ENCODE data around the gene LIMS2. TPM values are rescaled to one million over a fixed set of nuclear protein-coding genes. Genes with fewer than 3 reads are reported as not detected.

Gene LIMS2
- polyA plus RNA-seq, 1 donor (not counting 4 experiments of a cell fraction or from before 2014, with no cell fraction given): not detected

DNA sequence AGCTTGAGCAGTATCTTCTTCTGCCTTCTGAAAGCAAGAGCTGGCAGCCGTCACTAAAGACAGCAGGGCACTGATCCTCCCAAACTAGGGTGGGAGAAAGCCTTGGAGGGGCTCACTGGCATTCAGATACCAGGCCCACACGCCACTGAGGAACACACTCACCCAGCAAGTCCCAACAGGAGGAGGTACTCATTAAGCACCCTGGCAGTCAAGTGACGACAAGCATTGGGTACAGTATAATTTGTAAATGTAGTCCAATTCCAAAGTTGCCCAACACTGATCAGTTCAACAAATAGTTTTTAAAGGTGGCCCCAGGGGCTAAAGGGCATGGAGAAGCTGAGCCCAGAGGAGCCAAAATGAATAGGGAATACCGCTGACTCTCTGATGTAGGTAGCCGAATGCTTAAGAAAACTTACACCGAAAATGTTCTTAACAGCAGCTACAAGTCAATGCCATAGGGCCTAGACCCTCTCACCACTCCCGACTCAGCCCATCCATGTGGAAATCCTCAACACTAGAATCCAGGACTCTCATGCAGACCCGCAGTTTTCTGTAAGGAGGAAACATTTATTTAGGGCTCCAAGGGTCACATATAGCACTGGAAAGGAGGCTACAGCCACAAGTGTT is 9.9 kb downstream of the LIMS2 start:
- no peaks in the 10 kb centered on the region for H3K36me3 ChIP-seq (ENCODE audit: control insufficient read depth in 2 of 2, extremely low read depth in 1 of 2, insufficient read depth in 2 of 2, low read length in 2 of 2)
- no peaks in the 10 kb centered on the region for H3K9me1 ChIP-seq (ENCODE audit: control insufficient read depth, extremely low read depth, insufficient read depth, low read length)
- TF ChIP-seq, protein P1, sequence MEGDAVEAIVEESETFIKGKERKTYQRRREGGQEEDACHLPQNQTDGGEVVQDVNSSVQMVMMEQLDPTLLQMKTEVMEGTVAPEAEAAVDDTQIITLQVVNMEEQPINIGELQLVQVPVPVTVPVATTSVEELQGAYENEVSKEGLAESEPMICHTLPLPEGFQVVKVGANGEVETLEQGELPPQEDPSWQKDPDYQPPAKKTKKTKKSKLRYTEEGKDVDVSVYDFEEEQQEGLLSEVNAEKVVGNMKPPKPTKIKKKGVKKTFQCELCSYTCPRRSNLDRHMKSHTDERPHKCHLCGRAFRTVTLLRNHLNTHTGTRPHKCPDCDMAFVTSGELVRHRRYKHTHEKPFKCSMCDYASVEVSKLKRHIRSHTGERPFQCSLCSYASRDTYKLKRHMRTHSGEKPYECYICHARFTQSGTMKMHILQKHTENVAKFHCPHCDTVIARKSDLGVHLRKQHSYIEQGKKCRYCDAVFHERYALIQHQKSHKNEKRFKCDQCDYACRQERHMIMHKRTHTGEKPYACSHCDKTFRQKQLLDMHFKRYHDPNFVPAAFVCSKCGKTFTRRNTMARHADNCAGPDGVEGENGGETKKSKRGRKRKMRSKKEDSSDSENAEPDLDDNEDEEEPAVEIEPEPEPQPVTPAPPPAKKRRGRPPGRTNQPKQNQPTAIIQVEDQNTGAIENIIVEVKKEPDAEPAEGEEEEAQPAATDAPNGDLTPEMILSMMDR (optimal IDR thresholded peaks at IDR 0.05 in 1 of 3, IDR thresholded peaks at IDR 0.05 in 1 of 3, conservative IDR thresholded peaks at IDR 0.05 in 1 of 3; ENCODE audit: extremely low read depth in 1 of 3, insufficient read depth in 2 of 3, low read length in 3 of 3): no peak
- TF ChIP-seq EZH2 (IDR thresholded peaks at IDR 0.05; ENCODE audit: low read length): no peak
- no peaks in the 10 kb centered on the region for H3K9me3 ChIP-seq (ENCODE audit: control insufficient read depth, low read depth, low read length)
- peaks cover 38% of the 10 kb centered on the region for H3K27me3 ChIP-seq (ENCODE audit: control insufficient read depth, extremely low read depth, insufficient read depth, low read length)
- H3K9ac ChIP-seq (ENCODE audit: control insufficient read depth, extremely low read depth, insufficient read depth, low read length): no peak overlapping the region
- H3K27ac ChIP-seq (ENCODE audit: control insufficient read depth, insufficient read depth, low read length): no peak overlapping the region
- no peak for DNase-seq (ENCODE audit: low read depth, low spot score)
- FAIRE-seq: no peak
- no peak overlapping the region for H3K4me3 ChIP-seq (ENCODE audit: control insufficient read depth in 2 of 3, extremely low read depth in 1 of 3, insufficient read depth in 2 of 3, low read depth in 1 of 3, low read length in 3 of 3)
- dilution Hi-C loops (cut with MboI; ENCODE audit: extremely low pct_ligation_motif_present, low sequenced_read_pairs): no loop called here
- H4K20me1 ChIP-seq (ENCODE audit: control insufficient read depth, extremely low read depth, insufficient read depth, low read length): no peaks in the 10 kb centered on the region
- H3K79me2 ChIP-seq (ENCODE audit: control insufficient read depth, insufficient read depth, low read length): no peaks in the 10 kb centered on the region
- no peak overlapping the region for H3K4me2 ChIP-seq (ENCODE audit: control insufficient read depth, extremely low read depth, insufficient read depth, low read depth, low read length)
- peaks cover 3% of the 10 kb centered on the region for H3K4me1 ChIP-seq (ENCODE audit: control insufficient read depth, extremely low read depth, insufficient read depth, low read length)
- no peak overlapping the region for H2AFZ ChIP-seq (ENCODE audit: control insufficient read depth, low read length)

DNA sequence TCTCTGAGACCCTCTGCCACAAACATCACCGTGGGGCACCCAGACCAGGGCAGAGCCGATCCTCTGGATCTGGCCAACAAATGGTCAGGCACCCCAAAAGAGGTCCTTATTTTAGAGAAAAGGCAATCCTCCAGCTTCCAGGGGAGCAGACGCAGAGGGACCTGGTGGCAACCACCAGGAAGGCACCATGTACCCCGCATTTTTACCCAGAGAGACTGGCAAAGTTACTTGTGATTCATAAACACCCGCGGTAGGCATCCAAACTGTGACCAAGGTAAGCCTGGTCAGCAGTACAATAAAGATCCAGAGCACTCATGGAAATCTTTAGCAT is 10.5 kb downstream of the LIMS2 start:
- Histone ChIP-seq H3K27me3 (ENCODE audit: control insufficient read depth, extremely low read depth, insufficient read depth, low read length) (peaks cover 38% of the 10 kb centered on the region), H3K36me3 (ENCODE audit: control insufficient read depth in 2 of 2, extremely low read depth in 1 of 2, insufficient read depth in 2 of 2, low read length in 2 of 2) (no peaks in the 10 kb centered on the region), H3K9me1 (ENCODE audit: control insufficient read depth, extremely low read depth, insufficient read depth, low read length) (no peaks in the 10 kb centered on the region), H2AFZ (ENCODE audit: control insufficient read depth, low read length) (no peak overlapping the region), H3K9ac (ENCODE audit: control insufficient read depth, extremely low read depth, insufficient read depth, low read length) (no peak overlapping the region), H3K79me2 (ENCODE audit: control insufficient read depth, insufficient read depth, low read length) (no peaks in the 10 kb centered on the region), H3K4me2 (ENCODE audit: control insufficient read depth, extremely low read depth, insufficient read depth, low read depth, low read length) (no peak overlapping the region), H3K4me1 (ENCODE audit: control insufficient read depth, extremely low read depth, insufficient read depth, low read length) (peaks cover 3% of the 10 kb centered on the region), H3K27ac (ENCODE audit: control insufficient read depth, insufficient read depth, low read length) (no peak overlapping the region), H3K4me3 (ENCODE audit: control insufficient read depth in 2 of 3, extremely low read depth in 1 of 3, insufficient read depth in 2 of 3, low read depth in 1 of 3, low read length in 3 of 3) (no peak overlapping the region), H4K20me1 (ENCODE audit: control insufficient read depth, extremely low read depth, insufficient read depth, low read length) (no peaks in the 10 kb centered on the region), H3K9me3 (ENCODE audit: control insufficient read depth, low read depth, low read length) (no peaks in the 10 kb centered on the region)
- TF ChIP-seq EZH2 (IDR thresholded peaks at IDR 0.05; ENCODE audit: low read length): no peak
- TF ChIP-seq, protein P1 (optimal IDR thresholded peaks at IDR 0.05 in 1 of 3, IDR thresholded peaks at IDR 0.05 in 1 of 3, conservative IDR thresholded peaks at IDR 0.05 in 1 of 3; ENCODE audit: extremely low read depth in 1 of 3, insufficient read depth in 2 of 3, low read length in 3 of 3): no peak
- dilution Hi-C loops (cut with MboI; ENCODE audit: extremely low pct_ligation_motif_present, low sequenced_read_pairs): no loop called here
- DNase-seq (ENCODE audit: low read depth, low spot score) (no peak), FAIRE-seq (no peak)
